ENCODE measurements around the gene KATNB1.

GRCh38 chr16:57722210-57722499 is 13.4 kb upstream of the KATNB1 start:
- TF ChIP-seq CTCF (IDR thresholded peaks at IDR 0.05; ENCODE audit: low read depth, low read length, poor library complexity, severe bottlenecking): no peak
- TF ChIP-seq EZH2phosphoT487 (IDR thresholded peaks at IDR 0.05; ENCODE audit: borderline replicate concordance, low read length): no peak
